GM21619 (cell line): ENCODE measurements around the gene LRBA.
"Not testable (repeated sequence)": the region's sequence is repeated elsewhere in the genome, so short reads cannot be mapped to it uniquely, and the experiment has no call there.

Experiments
- ATAC-seq: cut with Tn5 transposase; IDR thresholded peaks from one replicate; pipeline ENCODE4 v1.9.1; 2021; ENCODE audit not compliant: unreplicated experiment

Gene LRBA

GRCh38 chr4:150387981-150388380, 627.1 kb downstream of the LRBA start:
- ATAC-seq, result no peak

GRCh38 chr4:150386415-150386814, 628.7 kb downstream of the LRBA start:
- not testable (repeated sequence) for ATAC-seq

DNA sequence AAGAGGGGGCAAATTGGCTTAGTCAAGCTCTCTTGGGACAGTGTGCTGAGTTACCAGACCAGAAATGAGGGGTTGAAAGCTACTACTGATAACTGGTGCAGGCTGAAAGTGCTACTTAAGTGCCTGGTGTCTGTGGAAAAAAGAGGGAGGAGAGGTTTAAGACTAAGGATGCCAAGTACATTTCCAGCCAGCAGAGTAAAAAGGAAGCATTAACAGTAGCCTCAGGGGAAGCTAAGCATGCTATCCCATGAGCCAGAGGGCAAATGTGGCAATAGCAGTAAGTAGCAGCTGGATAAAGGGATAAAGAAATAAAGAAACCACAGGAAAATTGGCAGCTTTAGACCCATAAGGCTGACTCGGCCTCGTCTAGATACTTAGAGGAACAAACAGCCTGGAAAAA, 629.5 kb downstream of the LRBA start:
- no peak for ATAC-seq

GRCh38 chr4:150384249-150384648, 630.8 kb downstream of the LRBA start:
- ATAC-seq, result no peak

- ATAC-seq, result no peak
These were observed 633.1 kb downstream of the LRBA start for GRCh38 chr4:150382028-150382427.

DNA sequence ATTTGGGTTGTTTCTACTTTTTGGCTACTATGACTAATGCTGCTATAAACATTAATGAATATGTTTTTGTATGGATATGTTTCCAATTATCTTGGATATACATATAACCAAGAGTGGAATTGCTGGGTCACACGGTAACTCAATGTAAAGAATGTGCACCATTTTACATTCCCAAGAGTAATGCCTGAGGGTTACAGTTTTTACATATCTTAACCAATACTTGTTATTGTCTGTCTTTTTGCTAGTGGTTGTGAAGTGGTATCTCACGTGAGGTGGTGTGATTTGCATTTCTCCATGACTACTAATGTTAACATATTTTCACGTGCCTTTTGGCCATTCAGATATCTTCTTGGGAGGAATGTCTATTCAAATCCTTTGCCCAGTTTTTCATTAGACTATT, 633.5 kb downstream of the LRBA start:
- ATAC-seq, result no peak

- ATAC-seq, result no peak
These were observed 634.0 kb downstream of the LRBA start for GRCh38 chr4:150381036-150381435.

DNA sequence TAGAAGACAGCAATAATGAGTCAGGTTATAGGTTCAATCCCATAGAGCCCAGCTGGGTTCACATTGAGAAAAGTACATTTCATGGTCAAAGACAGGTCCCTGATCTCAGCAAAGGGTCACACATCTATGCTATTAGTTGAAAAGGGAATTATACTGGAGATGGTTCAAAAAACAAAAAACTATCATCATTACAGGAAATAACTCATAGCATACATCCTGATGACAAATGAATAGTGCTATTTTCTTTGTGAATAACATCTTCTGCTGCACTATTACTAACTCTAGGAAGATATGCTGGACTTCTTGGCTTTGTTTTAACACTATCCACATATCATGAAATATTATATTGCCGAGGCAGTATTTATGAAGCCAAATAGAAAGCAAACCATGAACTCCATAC, 635.6 kb downstream of the LRBA start:
- no peak for ATAC-seq

DNA sequence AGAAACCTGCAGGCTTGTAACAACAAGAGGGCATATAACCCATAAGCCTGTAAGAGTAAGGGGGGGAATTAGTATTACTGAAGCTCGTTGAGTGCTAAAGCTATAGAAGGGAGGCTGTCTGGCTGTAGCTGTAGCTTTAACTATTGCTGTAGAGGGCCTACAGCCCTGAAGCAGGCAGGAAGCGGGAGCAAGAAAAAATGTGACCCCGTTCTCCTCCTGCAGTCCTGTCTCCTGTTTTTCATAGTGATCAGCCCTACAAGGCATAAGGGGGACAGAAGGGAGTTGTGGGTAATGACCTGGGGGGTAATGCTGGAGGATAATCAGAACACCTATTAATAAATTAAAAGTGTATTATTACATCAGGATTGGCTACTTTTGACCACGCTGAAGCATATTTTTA, 640.1 kb downstream of the LRBA start:
- ATAC-seq, result no peak

GRCh38 chr4:150371869-150372268, 643.2 kb downstream of the LRBA start:
- no peak for ATAC-seq

GRCh38 chr4:150369434-150370380, 645.4 kb downstream of the LRBA start:
- ATAC-seq, result no peak

DNA sequence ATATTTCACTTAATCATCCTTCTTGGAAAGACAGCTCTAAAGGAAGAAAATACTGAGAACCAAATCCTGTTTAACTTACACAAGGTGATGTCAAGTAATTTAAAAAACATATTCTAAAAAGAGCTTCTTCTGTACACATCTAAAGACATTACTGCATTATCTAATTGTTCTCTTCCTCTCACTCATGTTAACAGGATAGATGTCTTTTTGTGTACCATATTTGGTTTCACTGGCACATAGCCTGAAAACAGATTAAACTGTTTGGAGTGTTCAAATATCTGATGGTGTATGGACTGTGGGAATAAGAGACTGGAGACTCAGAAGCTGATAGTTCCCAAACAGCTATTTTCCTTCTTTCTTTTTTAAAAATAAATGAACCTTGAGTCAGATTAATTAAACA, 646.4 kb downstream of the LRBA start:
- ATAC-seq, result no peak

- ATAC-seq, result no peak
These were observed 647.8 kb downstream of the LRBA start for GRCh38 chr4:150367326-150367725.

DNA sequence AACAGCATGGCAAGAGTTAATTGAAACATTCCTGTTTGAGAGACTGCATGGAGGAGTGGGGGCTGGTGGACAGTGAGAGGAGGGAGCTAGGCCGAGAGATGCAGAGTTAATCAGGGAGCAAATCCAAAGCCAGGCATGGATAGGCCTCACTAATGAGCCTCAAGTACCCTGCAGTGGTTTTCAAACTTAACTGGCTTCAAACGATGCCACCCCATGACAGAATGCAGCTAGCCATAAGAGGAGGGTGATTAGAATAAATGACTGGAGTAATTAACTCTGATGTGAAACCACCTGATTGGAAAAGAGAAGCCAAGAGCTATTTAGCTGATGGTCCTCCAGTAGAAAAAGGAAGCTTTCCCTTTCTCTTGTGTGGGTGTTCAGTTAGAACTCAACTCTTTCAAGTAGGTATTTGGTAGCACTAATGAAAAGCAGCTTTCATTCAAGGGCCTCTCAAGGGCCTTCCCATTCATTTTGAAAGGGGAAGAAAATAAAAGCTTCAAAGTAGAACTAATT, 648.5 kb downstream of the LRBA start:
- ATAC-seq, result peak; percentile 61

DNA sequence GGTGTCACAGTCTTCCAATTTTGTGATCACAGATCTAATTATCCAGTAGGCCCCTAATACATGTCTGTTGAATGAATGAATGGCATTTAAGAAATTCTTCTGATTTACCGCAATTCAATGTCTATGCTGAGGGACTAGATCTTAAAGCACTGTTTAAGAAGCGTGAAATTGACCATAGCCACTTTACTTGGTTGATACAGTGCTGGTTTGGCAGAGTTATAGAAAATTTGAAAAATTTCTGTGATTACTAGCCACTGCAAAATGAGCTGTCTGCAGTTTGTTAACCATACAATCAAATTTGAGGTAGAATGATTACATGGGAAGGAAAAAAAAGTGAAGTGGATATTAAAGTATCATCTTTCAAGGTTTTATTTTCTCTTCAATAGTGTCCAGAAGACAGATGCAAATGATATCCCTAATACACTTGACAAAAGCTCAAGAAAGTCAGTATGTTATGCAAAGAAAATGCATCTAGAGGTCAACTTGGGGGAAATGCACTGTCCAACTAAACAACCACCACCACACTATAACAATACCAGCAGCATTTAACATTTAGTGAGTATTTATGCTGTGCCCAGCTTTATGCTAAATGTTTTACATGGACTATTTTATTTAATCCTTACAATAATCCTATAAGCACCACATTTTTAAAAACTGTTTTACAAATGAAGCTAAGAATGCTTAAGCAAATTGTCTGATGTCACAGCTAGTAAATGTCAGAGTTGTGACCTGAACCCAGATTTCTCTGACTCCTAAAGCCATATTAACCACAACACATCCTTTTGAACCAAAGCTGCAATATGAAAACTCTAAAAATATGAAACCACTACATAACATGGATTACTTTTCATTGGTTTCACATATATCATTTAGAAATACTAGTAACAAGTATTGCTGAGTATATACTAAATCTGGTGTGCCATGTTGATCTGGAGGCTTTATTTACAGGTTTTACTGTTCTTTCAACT, 651.1 kb downstream of the LRBA start:
- ATAC-seq, result no peak

GRCh38 chr4:150358691-150359090, 656.4 kb downstream of the LRBA start:
- ATAC-seq, result no peak

- ATAC-seq, result no peak
These were observed 657.3 kb downstream of the LRBA start for GRCh38 chr4:150357829-150358228.

- ATAC-seq, result no peak
These were observed 659.1 kb downstream of the LRBA start for GRCh38 chr4:150355858-150356455.

GRCh38 chr4:150355418-150355817, 659.7 kb downstream of the LRBA start:
- ATAC-seq, result no peak

- no peak for ATAC-seq
These were observed 660.8 kb downstream of the LRBA start for GRCh38 chr4:150354214-150354796.

GRCh38 chr4:150348079-150348478, 667.0 kb downstream of the LRBA start:
- no peak for ATAC-seq
